A673 (cell line): Measurements from ENCODE around the gene KRT80. TPM values are rescaled to one million over a fixed set of nuclear protein-coding genes. Genes with fewer than 3 reads are reported as not detected.

Experiments
- BruUV-seq: library from RNA; stranded (reverse); fragments of 400-500 nt; replicated peaks from 2 replicates; lab custom pipeline; 2021; lab: Mats Ljungman, UMichigan
- CTCF ChIA-PET: fragments of 300-600 bp; sonication (Branson Sonifier 250); formaldehyde crosslinking; loops from one replicate; lab custom pipeline; 2022; ENCODE audit warnings: antibody characterized with exemption; lab: Charles Lee
- POLR2A ChIA-PET: fragments of 300-600 bp; sonication (Branson Sonifier 250); formaldehyde crosslinking; loops from one replicate; lab custom pipeline; 2022; ENCODE audit warnings: antibody characterized with exemption; ENCODE audit not compliant: low non-redundant PET; lab: Charles Lee
- DNase-seq: peaks from one replicate; pipeline ENCODE4 v3.0.0-alpha.2; 2015; ENCODE audit warnings: low spot score
- H3K27ac ChIP-seq: fragments of 200-600 bp; sonication (generic); 2 replicates; pipeline ENCODE4 v1.5.1; 2016; ENCODE audit warnings: mixed run types, low read depth, mild to moderate bottlenecking, mixed read lengths, antibody characterized with exemption, low read length; ENCODE audit not compliant: poor library complexity, severe bottlenecking
- H3K27me3 ChIP-seq: fragments of 200-600 bp; sonication (generic); replicated peaks from 2 replicates; pipeline ENCODE4 v1.6.1; 2017; ENCODE audit warnings: mixed run types, low read depth, mild to moderate bottlenecking, mixed read lengths, antibody characterized with exemption, low read length; ENCODE audit not compliant: insufficient read depth, poor library complexity
- H3K36me3 ChIP-seq: fragments of 200-600 bp; sonication (generic); 2 replicates; pipeline ENCODE4 v1.6.1; 2016; ENCODE audit warnings: mixed run types, mild to moderate bottlenecking, mixed read lengths, antibody characterized with exemption, low read length; ENCODE audit not compliant: insufficient read depth, poor library complexity, severe bottlenecking
- H3K4me1 ChIP-seq: fragments of 200-600 bp; sonication (generic); 2 replicates; pipeline ENCODE4 v1.6.1; 2017; ENCODE audit warnings: mixed run types, mild to moderate bottlenecking, mixed read lengths, antibody characterized with exemption, low read length; ENCODE audit not compliant: insufficient read depth, poor library complexity, severe bottlenecking
- H3K4me3 ChIP-seq: fragments of 200-600 bp; sonication (generic); 2 replicates; pipeline ENCODE4 v1.5.1; 2016; ENCODE audit warnings: low read depth, mixed run types, mild to moderate bottlenecking, mixed read lengths, low read length; ENCODE audit not compliant: poor library complexity, severe bottlenecking
- H3K9me3 ChIP-seq: fragments of 200-600 bp; sonication (generic); 2 replicates; pipeline ENCODE4 v1.6.1; 2016; ENCODE audit warnings: mixed run types, low read depth, mild to moderate bottlenecking, mixed read lengths, antibody characterized with exemption, low read length; ENCODE audit not compliant: poor library complexity, severe bottlenecking
- CTCF ChIP-seq: fragments of 300-800, 200-600 bp; sonication (generic); conservative IDR thresholded peaks from 2 replicates; pipeline ENCODE4 v1.5.1; 2017; ENCODE audit warnings: low read depth, mild to moderate bottlenecking, antibody characterized with exemption, low read length, moderate library complexity, mixed read lengths
- EZH2 ChIP-seq: fragments of 200-600 bp; sonication (generic); IDR thresholded peaks from 2 replicates; pipeline ENCODE4 v1.6.1; 2017; ENCODE audit warnings: borderline replicate concordance, low read depth, mild to moderate bottlenecking, mixed read lengths, antibody characterized with exemption, low read length; ENCODE audit not compliant: poor library complexity, severe bottlenecking
- intact Hi-C: fragments of 100-400 bp; cut with micrococcal nuclease; formaldehyde crosslinking; loops from one replicate; pipeline ENCODE4 v1.10.0; 2022; ENCODE audit not compliant: unreplicated experiment
- total RNA-seq: library from RNA; stranded (reverse); gene quantifications from 2 replicates; pipeline ENCODE4 v1.2.3, GENCODE V29; 2021

KRT80 gene
- total RNA-seq, 1 experiment from 2014 or later, result 1.0 TPM

GRCh38 chr12:52221912-52222457 is 30.2 kb upstream of the KRT80 start:
- BruUV-seq, result no TSS peak
- Histone ChIP-seq H3K27me3 (peaks cover 4% of the 10 kb centered on the region), H3K36me3 (no peaks in the 10 kb centered on the region), H3K27ac (no peak overlapping the region), H3K4me1 (no peaks in the 10 kb centered on the region), H3K4me3 (no peak overlapping the region), H3K9me3 (no peaks in the 10 kb centered on the region)
- POLR2A ChIA-PET, result no interaction called here
- TF ChIP-seq EZH2, result no peak
- TF ChIP-seq CTCF, result peak; percentile 82
- CTCF ChIA-PET, result interaction anchor here (0.6 to 1.2 kb wide), 4 partner anchors 23 to 485 kb away, joined by 3 to 8 read pairs (median 3); no protein-coding TSS in a partner anchor
- peak; percentile 62 for DNase-seq
- intact Hi-C loops, result no loop called here

GRCh38 chr12:52221070-52221781 is 29.4 kb upstream of the KRT80 start:
- no TSS peak for BruUV-seq

GRCh38 chr12:52220477-52220876 is 28.7 kb upstream of the KRT80 start:
- DNase-seq, result no peak
- no peak overlapping the region for H3K27ac ChIP-seq
- H3K9me3 ChIP-seq, result no peaks in the 10 kb centered on the region
- H3K27me3 ChIP-seq, result peaks cover 4% of the 10 kb centered on the region
- ChIA-PET POLR2A (interaction anchor here (0.8 kb wide), 1 partner anchor 549 kb away, joined by 4 read pairs; no protein-coding TSS in a partner anchor), CTCF (no interaction called here)
- no TSS peak for BruUV-seq
- intact Hi-C loops, result no loop called here
- no peaks in the 10 kb centered on the region for H3K4me1 ChIP-seq
- no peak overlapping the region for H3K4me3 ChIP-seq
- no peaks in the 10 kb centered on the region for H3K36me3 ChIP-seq
- TF ChIP-seq CTCF (no peak), EZH2 (no peak)

More at GRCh38 chr12:52221070-52221781, 29.4 kb upstream of the KRT80 start:
- Histone ChIP-seq H3K36me3 (no peaks in the 10 kb centered on the region), H3K4me1 (no peaks in the 10 kb centered on the region), H3K27ac (no peak overlapping the region), H3K9me3 (no peaks in the 10 kb centered on the region), H3K4me3 (no peak overlapping the region), H3K27me3 (peaks cover 4% of the 10 kb centered on the region)
- TF ChIP-seq EZH2 (no peak), CTCF (no peak)
- no peak for DNase-seq
- intact Hi-C loops, result no loop called here
- POLR2A ChIA-PET, result no interaction called here
- CTCF ChIA-PET, result interaction anchor here (0.6 to 1.2 kb wide), 4 partner anchors 23 to 690 kb away, joined by 3 to 8 read pairs (median 4); no protein-coding TSS in a partner anchor
